Type B pancreatic cell (in vitro differentiated cells): ENCODE measurements around the gene CSRP1. TPM values are rescaled to one million over a fixed set of nuclear protein-coding genes. Genes with fewer than 3 reads are reported as not detected.

Source experiments
- DNase-seq: peaks from one replicate; pipeline ENCODE4 v3.0.0; 2021; ENCODE audit warnings: mixed read lengths; ENCODE audit not compliant: unreplicated experiment; ENCODE audit errors: extremely low spot score
- H3K27ac Mint-ChIP-seq: 2 replicates; pipeline ENCODE4 v1.8.0; 2021; ENCODE audit warnings: mild to moderate bottlenecking, mixed read lengths
- H3K27me3 Mint-ChIP-seq: 2 replicates; pipeline ENCODE4 v1.8.0; 2021; ENCODE audit warnings: mixed read lengths
- H3K36me3 Mint-ChIP-seq: 2 replicates; pipeline ENCODE4 v1.8.0; 2021; ENCODE audit warnings: mixed read lengths
- H3K4me1 Mint-ChIP-seq: one replicate; pipeline ENCODE4 v1.8.0; 2021; ENCODE audit warnings: mixed read lengths; ENCODE audit not compliant: unreplicated experiment
- H3K4me3 Mint-ChIP-seq: 2 replicates; pipeline ENCODE4 v1.8.0; 2021; ENCODE audit warnings: mild to moderate bottlenecking, mixed read lengths
- H3K9me3 Mint-ChIP-seq: 2 replicates; pipeline ENCODE4 v1.8.0; 2021; ENCODE audit warnings: mixed read lengths
- total RNA-seq: library from RNA; stranded (reverse); gene quantifications from 2 replicates; pipeline ENCODE4 v1.2.1, GENCODE V29; 2021; ENCODE audit warnings: low replicate concordance
- TF ChIP-seq, protein P1 (sequence below): fragments of 200-600 bp; sonication (generic); conservative IDR thresholded peaks from 2 replicates; pipeline ENCODE4 v1.5.0; 2021; ENCODE audit warnings: antibody characterized with exemption, mild to moderate bottlenecking

The CSRP1 gene
- total RNA-seq, 1 donor from 2014 or later: 7.3 TPM

DNA sequence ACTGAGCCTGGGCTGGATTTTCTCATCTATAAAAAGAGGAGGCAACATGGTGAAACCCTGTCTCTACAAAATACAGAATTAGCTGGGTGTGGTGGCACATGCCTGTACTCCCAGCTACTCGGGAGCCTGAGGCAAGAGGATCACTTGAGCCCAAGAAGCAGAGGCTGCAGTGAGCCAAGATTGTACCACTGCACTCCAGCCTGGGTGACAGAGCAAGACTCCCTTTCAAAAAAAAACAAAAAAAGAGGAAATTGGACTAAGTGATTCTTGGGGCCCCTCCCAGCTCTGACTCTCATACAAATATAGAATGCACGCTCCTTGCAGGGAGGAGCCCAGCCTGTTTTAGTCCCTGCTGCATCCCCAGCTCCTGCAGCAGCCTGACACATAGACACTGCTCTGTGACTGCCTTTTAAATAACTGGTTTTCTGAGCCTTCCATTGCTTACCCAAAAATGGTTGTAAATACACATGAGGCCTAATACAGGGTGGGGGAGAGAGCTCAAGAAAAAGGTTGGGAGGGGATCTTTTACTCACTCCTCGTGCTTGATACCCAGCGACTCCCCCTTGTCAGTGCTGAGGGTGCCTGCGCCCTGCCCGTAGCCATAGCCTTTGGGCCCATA is 17.2 kb downstream of the CSRP1 start:
- H3K9me3 Mint-ChIP-seq: no peaks in the 10 kb centered on the region
- peak overlapping the region; percentile 34 for H3K4me3 Mint-ChIP-seq
- H3K27me3 Mint-ChIP-seq: no peaks in the 10 kb centered on the region
- peaks cover 2% of the 10 kb centered on the region for H3K36me3 Mint-ChIP-seq
- H3K4me1 Mint-ChIP-seq: peaks cover 64% of the 10 kb centered on the region
- H3K27ac Mint-ChIP-seq: peak overlapping the region; percentile 95
- no peak for DNase-seq
- TF ChIP-seq, protein P1, sequence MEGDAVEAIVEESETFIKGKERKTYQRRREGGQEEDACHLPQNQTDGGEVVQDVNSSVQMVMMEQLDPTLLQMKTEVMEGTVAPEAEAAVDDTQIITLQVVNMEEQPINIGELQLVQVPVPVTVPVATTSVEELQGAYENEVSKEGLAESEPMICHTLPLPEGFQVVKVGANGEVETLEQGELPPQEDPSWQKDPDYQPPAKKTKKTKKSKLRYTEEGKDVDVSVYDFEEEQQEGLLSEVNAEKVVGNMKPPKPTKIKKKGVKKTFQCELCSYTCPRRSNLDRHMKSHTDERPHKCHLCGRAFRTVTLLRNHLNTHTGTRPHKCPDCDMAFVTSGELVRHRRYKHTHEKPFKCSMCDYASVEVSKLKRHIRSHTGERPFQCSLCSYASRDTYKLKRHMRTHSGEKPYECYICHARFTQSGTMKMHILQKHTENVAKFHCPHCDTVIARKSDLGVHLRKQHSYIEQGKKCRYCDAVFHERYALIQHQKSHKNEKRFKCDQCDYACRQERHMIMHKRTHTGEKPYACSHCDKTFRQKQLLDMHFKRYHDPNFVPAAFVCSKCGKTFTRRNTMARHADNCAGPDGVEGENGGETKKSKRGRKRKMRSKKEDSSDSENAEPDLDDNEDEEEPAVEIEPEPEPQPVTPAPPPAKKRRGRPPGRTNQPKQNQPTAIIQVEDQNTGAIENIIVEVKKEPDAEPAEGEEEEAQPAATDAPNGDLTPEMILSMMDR: no peak

DNA sequence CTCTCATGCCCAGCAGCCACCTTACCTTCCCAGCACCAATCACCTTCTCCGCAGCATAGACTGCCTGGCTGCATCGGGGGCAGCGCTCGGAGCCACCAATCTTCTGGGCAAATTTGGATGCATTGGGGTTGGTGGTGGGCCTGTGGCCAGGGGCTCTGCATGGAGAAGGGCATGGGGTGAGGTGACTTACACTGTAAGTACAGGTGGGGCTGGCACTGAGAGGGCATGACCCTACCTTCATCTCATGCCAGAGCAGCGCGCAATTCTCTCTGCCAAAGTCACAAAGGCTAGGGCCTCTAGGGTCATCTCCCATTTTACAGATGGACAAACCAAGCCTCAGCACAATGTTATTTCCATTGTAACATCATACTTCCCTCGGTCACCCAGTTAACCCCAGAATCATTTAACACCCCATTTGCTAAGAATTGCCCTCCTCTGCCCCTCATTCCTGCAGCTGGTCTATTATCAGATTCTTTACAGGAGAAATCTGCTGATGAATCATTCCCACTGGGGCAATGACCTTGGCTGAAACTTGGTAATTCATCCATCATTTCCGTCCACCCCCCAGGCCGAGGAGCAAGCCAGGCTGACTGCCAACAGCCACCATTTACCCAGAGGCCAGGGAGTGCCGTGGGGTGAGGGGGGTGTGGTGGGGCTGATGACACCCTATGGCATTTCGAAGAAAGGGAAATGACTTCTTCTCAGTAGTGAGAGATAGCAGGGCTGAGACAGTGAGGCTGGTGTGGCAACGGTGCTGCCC is 17.9 kb downstream of the CSRP1 start:
- Mint-ChIP-seq H3K27me3 (no peaks in the 10 kb centered on the region), H3K36me3 (no peaks in the 10 kb centered on the region), H3K9me3 (no peaks in the 10 kb centered on the region), H3K4me3 (peak overlapping the region; percentile 34), H3K4me1 (peaks cover 56% of the 10 kb centered on the region), H3K27ac (peak overlapping the region; percentile 95)
- DNase-seq: no peak
- TF ChIP-seq, protein P1: no peak

DNA sequence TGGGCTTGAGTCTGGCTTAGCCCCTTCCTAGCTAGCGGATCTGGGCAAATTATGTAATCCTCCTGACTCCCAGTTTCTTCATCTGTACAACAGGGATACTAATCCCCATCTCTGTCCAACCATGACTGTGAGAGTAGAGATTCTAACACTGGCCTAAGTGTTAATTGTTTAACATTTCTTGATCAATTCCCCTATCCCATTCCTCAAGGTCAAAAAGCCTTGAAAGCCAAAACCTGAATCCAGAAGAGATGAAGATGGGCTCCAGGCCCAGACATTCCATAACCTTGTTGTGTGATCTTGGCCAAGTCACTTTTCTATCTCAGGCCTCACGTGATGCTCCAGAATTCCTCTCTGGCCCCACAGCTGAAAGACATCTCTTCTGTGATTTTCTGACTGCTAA is 19.2 kb downstream of the CSRP1 start:
- no peak for DNase-seq
- Mint-ChIP-seq H3K4me1 (peaks cover 48% of the 10 kb centered on the region), H3K27ac (peak overlapping the region; percentile 95), H3K4me3 (no peak overlapping the region), H3K9me3 (no peaks in the 10 kb centered on the region), H3K36me3 (no peaks in the 10 kb centered on the region), H3K27me3 (no peaks in the 10 kb centered on the region)
- TF ChIP-seq, protein P1: no peak

DNA sequence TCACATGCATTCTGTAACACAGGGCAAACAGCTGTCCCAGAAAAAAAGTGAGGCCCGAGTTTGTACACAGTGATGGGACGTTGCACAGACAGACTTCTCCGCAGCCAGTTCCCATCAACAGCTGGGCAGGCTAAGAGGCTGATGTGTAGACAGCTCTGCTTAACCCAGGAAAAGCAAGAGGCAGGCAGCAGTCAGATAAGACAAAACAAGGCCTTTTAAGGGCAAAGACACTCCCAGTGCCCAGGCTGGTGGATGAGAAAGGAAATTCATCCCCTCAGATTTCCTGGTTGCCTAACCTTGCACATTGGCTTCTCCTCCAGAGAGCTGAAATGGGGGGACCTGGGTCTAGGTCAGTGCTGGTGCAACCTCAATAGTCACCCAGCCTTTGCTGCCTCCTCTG is 20.7 kb downstream of the CSRP1 start:
- Mint-ChIP-seq H3K9me3 (no peaks in the 10 kb centered on the region), H3K36me3 (no peaks in the 10 kb centered on the region), H3K27ac (peak overlapping the region; percentile 71), H3K4me3 (no peak overlapping the region), H3K4me1 (peaks cover 50% of the 10 kb centered on the region), H3K27me3 (peaks cover 11% of the 10 kb centered on the region)
- TF ChIP-seq, protein P1: no peak
- DNase-seq: no peak

DNA sequence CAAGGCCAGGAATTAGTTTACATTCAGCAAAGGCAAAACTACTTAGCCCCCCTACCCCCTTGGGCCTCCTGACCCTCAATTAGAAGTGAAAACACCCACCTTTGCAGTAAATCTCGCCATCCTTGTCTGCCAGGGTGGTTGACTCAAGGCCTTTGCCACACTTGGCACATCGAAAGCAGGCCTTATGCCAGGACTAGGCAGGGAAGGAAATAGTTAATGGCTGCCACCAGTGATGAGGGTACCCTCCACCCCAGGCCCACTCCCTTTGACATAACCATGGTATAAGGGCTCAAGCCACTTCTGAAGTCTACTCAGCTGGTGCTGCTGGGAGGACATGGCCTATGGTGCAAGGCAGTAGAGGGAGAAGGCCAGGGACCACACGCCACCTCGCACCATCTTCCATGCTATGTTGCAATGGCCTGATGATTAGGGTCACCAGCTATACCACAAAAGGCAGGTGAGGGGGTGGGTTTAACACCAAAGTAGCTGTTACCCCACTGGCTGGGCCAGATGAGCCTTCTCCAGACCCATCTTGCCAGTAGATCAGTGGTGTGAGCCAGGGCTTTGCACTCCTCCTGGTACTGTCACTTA is 21.6 kb downstream of the CSRP1 start:
- no peak overlapping the region for H3K27ac Mint-ChIP-seq
- H3K9me3 Mint-ChIP-seq: no peaks in the 10 kb centered on the region
- TF ChIP-seq, protein P1: no peak
- H3K27me3 Mint-ChIP-seq: peaks cover 17% of the 10 kb centered on the region
- H3K36me3 Mint-ChIP-seq: no peaks in the 10 kb centered on the region
- H3K4me3 Mint-ChIP-seq: no peak overlapping the region
- H3K4me1 Mint-ChIP-seq: peaks cover 47% of the 10 kb centered on the region
- DNase-seq: no peak
